Measurements from ENCODE around the gene ZHX3. TPM values are rescaled to one million over a fixed set of nuclear protein-coding genes. Genes with fewer than 3 reads are reported as not detected.

ZHX3 gene
- total RNA-seq, 2 donors from 2014 or later, result 10.9 to 11.9 TPM

DNA sequence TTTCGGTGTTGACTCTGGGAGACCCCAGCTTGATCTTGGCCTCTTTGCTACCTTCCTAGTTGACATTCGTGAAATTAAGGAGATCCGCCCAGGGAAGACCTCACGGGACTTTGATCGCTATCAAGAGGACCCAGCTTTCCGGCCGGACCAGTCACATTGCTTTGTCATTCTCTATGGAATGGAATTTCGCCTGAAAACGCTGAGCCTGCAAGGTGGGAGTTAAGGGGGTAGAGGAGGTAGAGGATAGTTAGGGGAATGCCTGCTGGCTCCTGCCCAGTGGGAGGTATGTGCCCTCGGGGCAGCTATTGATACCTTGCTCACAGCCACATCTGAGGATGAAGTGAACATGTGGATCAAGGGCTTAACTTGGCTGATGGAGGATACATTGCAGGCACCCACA, 158.0 kb downstream of the ZHX3 start:
- peaks cover 5 to 8% of the 10 kb centered on the region in 2 donors for H3K36me3 ChIP-seq (replicated peaks in 1 of 2; ENCODE audit: insufficient read depth in 1 of 2, low read depth in 2 of 2)
- intact Hi-C loops (cut with DNase I), result no loop called here
- WGBS, 2 donors, result 76 to 85% methylated on average over 10 of the region's 10 CpGs
- H3K4me3 ChIP-seq, result no peak overlapping the region
- H3K9me3 ChIP-seq, result no peaks in the 10 kb centered on the region
- no peak for DNase-seq
- H3K4me1 ChIP-seq, result peaks cover 7% of the 10 kb centered on the region
- H3K27me3 ChIP-seq, result no peaks in the 10 kb centered on the region
- no peak overlapping the region for H3K27ac ChIP-seq
- no peak for ATAC-seq
- TF ChIP-seq, protein P1, sequence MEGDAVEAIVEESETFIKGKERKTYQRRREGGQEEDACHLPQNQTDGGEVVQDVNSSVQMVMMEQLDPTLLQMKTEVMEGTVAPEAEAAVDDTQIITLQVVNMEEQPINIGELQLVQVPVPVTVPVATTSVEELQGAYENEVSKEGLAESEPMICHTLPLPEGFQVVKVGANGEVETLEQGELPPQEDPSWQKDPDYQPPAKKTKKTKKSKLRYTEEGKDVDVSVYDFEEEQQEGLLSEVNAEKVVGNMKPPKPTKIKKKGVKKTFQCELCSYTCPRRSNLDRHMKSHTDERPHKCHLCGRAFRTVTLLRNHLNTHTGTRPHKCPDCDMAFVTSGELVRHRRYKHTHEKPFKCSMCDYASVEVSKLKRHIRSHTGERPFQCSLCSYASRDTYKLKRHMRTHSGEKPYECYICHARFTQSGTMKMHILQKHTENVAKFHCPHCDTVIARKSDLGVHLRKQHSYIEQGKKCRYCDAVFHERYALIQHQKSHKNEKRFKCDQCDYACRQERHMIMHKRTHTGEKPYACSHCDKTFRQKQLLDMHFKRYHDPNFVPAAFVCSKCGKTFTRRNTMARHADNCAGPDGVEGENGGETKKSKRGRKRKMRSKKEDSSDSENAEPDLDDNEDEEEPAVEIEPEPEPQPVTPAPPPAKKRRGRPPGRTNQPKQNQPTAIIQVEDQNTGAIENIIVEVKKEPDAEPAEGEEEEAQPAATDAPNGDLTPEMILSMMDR (IDR thresholded peaks at IDR 0.05), result no peak
- no peak for TF ChIP-seq POLR2A (IDR thresholded peaks at IDR 0.05)

DNA sequence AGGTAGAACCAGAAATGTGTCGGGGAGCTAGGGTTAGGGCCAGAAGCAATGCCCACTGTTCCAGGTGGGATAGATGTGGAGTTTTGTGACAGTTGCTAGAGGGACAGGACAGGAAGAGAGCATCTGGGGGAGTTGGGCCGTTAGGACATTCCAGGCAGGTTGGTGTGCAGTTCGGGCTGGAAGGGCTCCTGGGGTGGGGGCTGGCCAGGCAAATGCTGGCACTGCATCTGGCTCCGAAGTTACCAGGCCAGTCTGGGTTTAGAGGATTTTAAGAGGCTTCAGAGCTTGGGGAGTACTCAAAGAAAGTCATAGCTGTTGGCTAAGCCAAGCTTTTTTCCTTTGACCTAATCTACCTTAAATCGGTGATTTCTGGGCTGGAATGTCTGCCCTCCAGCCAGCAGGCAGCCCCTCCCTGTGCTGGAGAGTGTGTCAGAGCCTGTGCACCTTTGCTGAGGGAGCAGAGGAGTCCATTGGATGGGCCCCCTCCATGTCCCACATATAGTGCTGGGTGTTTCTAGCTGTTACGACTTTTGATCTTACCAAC, 159.4 kb downstream of the ZHX3 start:
- 67 to 82% methylated on average over 6 of the region's 6 CpGs for WGBS, 2 donors
- DNase-seq, result no peak
- H3K4me1 ChIP-seq, result peaks cover 7% of the 10 kb centered on the region
- intact Hi-C loops (cut with DNase I), result no loop called here
- H3K27ac ChIP-seq, result no peak overlapping the region
- H3K4me3 ChIP-seq, result no peak overlapping the region
- H3K9me3 ChIP-seq, result no peaks in the 10 kb centered on the region
- no peak for ATAC-seq
- no peak for TF ChIP-seq POLR2A (IDR thresholded peaks at IDR 0.05)
- TF ChIP-seq, protein P1 (IDR thresholded peaks at IDR 0.05), result no peak
- H3K36me3 ChIP-seq (replicated peaks in 1 of 2; ENCODE audit: insufficient read depth in 1 of 2, low read depth in 2 of 2), result no peaks in the 10 kb centered on the region
- no peaks in the 10 kb centered on the region for H3K27me3 ChIP-seq

DNA sequence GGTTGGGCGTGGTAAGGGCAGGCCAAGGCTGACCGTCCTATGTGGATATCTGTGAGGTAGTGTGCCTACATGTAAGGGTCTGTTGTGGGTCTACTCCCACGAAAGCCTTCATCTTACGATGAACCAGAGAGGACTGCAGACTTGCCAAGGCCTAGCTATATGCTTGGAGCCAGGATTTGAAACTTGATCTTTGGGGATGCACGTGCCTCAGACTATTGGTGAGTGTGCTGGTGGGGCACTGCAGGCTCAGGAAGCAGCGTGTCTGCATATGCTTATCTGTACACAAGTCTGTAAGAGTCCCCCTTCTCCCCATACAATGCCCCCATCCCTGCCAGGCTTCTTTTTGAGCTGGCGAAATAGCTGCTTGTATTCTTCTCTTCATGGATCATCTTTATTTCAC, 162.3 kb downstream of the ZHX3 start:
- Histone ChIP-seq H3K4me3 (no peak overlapping the region), H3K4me1 (peaks cover 7% of the 10 kb centered on the region), H3K27ac (no peak overlapping the region), H3K36me3 (replicated peaks in 1 of 2; ENCODE audit: insufficient read depth in 1 of 2, low read depth in 2 of 2) (no peaks in the 10 kb centered on the region), H3K27me3 (no peaks in the 10 kb centered on the region), H3K9me3 (no peaks in the 10 kb centered on the region)
- 83 to 89% methylated on average over 5 to 7 of the region's 7 CpGs for WGBS, 2 donors
- intact Hi-C loops (cut with DNase I), result no loop called here
- ATAC-seq (no peak), DNase-seq (no peak)
- TF ChIP-seq, protein P1 (IDR thresholded peaks at IDR 0.05), result no peak
- TF ChIP-seq POLR2A (IDR thresholded peaks at IDR 0.05), result no peak

DNA sequence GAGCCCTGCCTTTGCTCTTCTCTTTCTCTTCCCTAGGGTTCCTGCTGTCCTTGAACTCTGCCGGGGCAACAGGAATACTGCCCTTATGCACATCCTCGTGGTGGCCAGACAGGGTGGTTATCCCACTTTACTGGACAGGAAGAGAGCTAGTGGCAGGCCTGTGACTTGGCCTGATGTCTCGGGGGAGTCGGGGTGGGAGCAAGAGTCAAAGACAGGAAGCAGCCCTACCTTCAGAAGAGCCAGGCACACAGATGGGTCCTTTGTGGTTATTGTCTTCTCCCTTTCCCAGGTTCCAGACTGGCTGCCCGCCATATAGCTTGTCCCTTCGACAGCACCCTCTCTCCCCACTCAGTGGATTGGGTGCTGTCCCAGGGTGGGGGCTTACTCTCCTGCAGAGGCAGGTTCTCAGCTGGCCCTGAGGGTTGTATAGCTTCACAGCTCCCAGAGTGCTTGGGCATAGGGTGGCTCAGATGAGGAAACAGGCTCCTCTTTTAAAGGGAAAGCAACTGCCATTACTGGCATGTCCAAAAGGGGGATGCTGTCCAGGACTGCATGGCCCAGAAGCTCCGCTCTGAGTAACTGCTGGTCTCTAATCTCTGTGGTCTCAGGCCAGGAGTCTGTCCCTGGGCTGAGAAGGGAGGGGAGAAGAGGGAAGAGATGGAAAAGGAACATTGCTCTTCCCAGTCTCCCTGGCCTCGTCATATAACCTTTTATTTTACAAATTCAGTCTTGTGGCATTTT, 162.9 kb downstream of the ZHX3 start:
- intact Hi-C loops (cut with DNase I), result no loop called here
- Histone ChIP-seq H3K4me3 (no peak overlapping the region), H3K36me3 (replicated peaks in 1 of 2; ENCODE audit: insufficient read depth in 1 of 2, low read depth in 2 of 2) (no peaks in the 10 kb centered on the region), H3K9me3 (no peaks in the 10 kb centered on the region), H3K27me3 (no peaks in the 10 kb centered on the region), H3K4me1 (peaks cover 12% of the 10 kb centered on the region), H3K27ac (no peak overlapping the region)
- no peak for DNase-seq
- no peak for ATAC-seq
- no peak for TF ChIP-seq POLR2A (IDR thresholded peaks at IDR 0.05)
- TF ChIP-seq, protein P1 (IDR thresholded peaks at IDR 0.05), result no peak
- WGBS, 2 donors, result 69 to 84% methylated on average over 7 to 8 of the region's 8 CpGs
